GM19328 (cell line): ENCODE measurements around the gene PEPD.

ENCODE experiments used
- ATAC-seq: cut with Tn5 transposase; IDR thresholded peaks from one replicate; pipeline ENCODE4 v1.9.1; 2021; ENCODE audit warnings: mild to moderate bottlenecking, moderate library complexity; ENCODE audit not compliant: unreplicated experiment

Gene PEPD

GRCh38 chr19:33370783-33371182 lies 150.8 kb downstream of the PEPD start:
- no peak for ATAC-seq

GRCh38 chr19:33368074-33368864 lies 153.3 kb downstream of the PEPD start:
- ATAC-seq = no peak

GRCh38 chr19:33366897-33367296 lies 154.7 kb downstream of the PEPD start:
- no peak for ATAC-seq

GRCh38 chr19:33366127-33366526 lies 155.5 kb downstream of the PEPD start:
- no peak for ATAC-seq

GRCh38 chr19:33365691-33366090 lies 155.9 kb downstream of the PEPD start:
- no peak for ATAC-seq

GRCh38 chr19:33363476-33363875 lies 158.1 kb downstream of the PEPD start:
- ATAC-seq = no peak

- no peak for ATAC-seq
These were observed 158.9 kb downstream of the PEPD start for GRCh38 chr19:33362508-33363228.

- no peak for ATAC-seq
These were observed 162.0 kb downstream of the PEPD start for GRCh38 chr19:33359581-33359980.

- ATAC-seq = no peak
These were observed 163.2 kb downstream of the PEPD start for GRCh38 chr19:33358408-33358807.

GRCh38 chr19:33357556-33357955 lies 164.0 kb downstream of the PEPD start:
- no peak for ATAC-seq

- no peak for ATAC-seq
These were observed 166.1 kb downstream of the PEPD start for GRCh38 chr19:33355535-33355934.

- ATAC-seq = no peak
These were observed 170.9 kb downstream of the PEPD start for GRCh38 chr19:33350538-33351309.

- ATAC-seq = no peak
These were observed 172.0 kb downstream of the PEPD start for GRCh38 chr19:33349319-33350289.

GRCh38 chr19:33348301-33349010 lies 173.1 kb downstream of the PEPD start:
- no peak for ATAC-seq

- ATAC-seq = no peak
These were observed 174.3 kb downstream of the PEPD start for GRCh38 chr19:33347300-33347699.

GRCh38 chr19:33346665-33347064 lies 174.9 kb downstream of the PEPD start:
- no peak for ATAC-seq

- no peak for ATAC-seq
These were observed 176.4 kb downstream of the PEPD start for GRCh38 chr19:33345163-33345562.

- ATAC-seq = no peak
These were observed 177.0 kb downstream of the PEPD start for GRCh38 chr19:33344573-33344925.

- no peak for ATAC-seq
These were observed 177.6 kb downstream of the PEPD start for GRCh38 chr19:33343859-33344572.
